NOMO-1 (cell line): ENCODE data around the gene PIMREG.
"Not testable (repeated sequence)": the region's sequence is repeated elsewhere in the genome, so short reads cannot be mapped to it uniquely, and the experiment has no call there.

ENCODE experiments used
- DNase-seq, 2 experiments: peaks; one replicate each; lab custom pipeline; 2025; ENCODE audit not compliant: unreplicated experiment in 2 of 2; lab: John Stamatoyannopoulos, UW

PIMREG gene

GRCh38 chr17:6476076-6476809, 32.0 kb downstream of the PIMREG start:
- DNase-seq: no peak

- no peak for DNase-seq
These were observed 32.5 kb downstream of the PIMREG start for GRCh38 chr17:6476810-6477179.

GRCh38 chr17:6477831-6478383, 33.7 kb downstream of the PIMREG start:
- DNase-seq: no peak

DNA sequence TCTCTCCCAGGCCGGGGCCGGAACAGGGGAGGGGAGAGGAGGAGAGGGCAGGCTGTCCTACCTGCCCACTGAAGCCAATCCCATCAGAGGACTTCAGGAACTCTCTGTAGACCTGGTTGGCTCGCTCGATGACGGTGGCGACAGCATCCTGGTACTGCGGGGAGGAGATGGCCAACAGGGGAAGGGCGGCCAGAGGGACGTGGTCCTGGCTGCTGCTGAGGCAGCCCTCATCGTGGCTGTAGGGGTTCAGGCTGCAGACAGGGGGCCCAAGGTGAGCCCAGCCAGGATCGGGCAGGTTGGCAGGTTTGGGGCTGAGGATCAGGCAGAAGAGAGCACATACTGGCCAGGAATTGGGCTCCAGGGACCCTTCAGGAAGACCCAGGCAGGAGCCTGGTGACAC, 34.2 kb downstream of the PIMREG start:
- DNase-seq: no peak

- no peak for DNase-seq
These were observed 35.5 kb downstream of the PIMREG start for GRCh38 chr17:6479622-6480302.

DNA sequence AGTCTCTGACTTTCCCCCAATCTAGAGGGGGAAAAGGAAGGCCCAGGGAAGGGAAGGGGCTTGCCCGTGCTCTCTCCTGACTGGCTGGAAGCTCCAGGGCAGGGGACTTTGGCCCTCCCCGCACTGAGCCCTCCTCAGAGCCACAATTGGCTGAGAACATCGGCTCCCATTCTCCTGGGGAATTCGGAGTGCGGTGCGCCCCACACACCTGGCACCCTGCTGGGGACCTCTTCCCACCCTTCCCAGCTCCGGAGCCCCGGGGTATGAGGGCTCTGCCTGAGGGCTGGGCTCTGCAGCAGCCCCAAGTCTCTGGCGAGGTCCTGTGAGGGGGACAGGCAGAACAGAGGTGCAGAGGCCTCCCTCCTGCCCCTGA, 36.0 kb downstream of the PIMREG start:
- DNase-seq: no peak

DNA sequence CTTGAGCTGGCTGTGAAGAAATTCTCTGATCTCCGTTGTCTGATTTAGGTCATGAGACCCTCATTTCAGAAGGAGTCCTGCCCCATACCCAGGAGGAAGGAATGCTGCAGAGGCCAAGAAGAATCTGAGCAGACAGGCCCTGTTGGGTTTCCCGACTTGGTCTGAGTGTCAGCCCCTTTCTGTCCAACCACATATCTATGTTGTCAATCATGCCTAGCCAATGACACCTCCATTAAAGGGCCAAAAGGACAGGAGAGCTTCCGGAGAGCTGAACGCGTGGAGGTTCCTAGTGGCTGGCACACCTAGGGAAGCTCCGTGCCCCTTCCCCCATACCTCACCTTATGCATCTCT, 37.8 kb downstream of the PIMREG start:
- no peak for DNase-seq

GRCh38 chr17:6482796-6483195, 38.5 kb downstream of the PIMREG start:
- DNase-seq: not testable (repeated sequence)

DNA sequence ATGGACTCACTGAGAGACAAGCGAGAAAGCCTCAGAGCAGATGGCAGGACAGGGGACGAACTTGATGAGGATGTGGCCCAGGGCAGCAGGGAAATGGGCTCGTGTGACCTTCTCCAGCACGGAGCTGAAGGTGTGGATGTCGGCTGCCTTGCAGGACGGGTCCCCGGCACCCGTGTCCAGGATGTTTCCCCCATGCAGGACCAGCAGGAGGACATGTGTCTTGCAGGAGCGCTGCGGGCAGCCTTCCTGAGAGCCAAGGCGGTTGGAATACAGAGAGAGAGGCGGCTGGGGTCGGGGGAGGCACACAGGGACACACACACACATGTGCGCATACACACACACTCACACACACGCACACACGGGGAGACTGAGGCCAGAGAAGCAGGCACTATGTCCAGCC, 39.3 kb downstream of the PIMREG start:
- no peak for DNase-seq

DNA sequence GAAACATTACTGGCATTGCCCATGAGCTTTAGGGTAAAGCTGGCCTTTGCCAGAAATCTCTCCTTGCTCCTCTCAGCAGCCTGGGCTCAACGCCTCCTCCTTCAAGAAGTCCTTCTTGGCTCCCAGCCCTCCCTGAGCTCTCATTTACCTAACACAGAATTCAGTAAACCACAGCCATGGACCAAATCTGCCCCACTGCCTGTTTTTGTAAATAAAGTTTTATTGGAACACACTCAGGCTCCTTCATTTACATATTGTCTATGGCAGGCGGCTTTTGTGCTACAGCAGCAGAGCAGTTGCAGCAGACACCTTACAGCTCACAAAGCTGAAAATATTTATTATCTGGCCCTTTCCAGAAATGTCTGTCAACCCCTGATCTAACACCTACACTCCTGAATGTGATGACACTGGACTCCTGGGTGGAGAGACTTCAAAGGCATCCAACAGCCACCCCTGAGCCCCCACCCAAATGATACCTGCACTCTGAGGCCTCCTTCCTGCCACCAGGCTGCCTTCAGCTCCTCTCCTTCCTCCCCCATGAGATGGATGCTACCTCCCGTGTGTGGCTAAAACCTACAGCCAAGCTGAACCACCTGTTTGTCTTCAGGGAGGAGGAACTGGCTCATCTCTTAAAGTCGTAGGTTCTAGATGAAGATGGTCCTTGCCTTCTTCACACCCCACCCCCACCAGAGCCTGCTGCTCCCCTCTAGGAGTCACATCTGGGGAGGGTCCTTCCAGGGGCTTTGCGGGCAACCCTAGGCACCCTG, 41.6 kb downstream of the PIMREG start:
- no peak for DNase-seq

DNA sequence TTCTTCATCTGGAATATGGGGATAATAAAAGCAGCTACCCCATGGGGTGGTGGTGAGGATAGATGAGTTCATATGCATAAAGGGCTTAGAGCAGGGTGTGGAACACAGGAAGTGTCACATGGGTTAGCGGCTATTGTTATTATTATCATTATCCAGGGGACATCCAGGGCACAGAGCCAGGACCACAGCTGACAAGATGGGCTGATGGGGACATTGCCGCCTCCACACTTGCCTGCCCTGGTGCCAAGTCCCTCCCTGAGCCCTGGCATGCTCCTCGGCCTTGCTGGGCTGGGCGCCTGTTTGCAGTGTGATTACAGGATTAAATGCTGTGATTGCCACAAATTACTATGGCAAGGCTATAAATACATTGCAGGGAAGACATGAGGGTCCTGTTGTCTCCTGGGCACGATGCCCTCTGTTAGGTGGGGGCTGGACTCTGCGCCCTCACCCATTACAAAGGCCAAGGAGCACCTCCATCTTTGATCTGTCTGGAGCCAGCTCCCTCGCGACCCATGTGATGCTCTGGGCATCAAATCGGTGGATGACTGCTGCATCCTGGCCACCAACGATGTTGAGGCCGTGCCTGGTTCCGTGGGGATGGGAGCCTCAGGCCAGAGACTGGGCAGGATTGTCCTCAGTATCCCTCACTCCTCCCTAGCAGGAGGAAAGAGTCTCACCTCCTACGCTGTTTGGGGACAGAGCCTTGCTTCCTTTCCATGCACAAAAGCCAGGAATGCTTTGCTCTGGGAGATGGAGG, 43.2 kb downstream of the PIMREG start:
- DNase-seq: no peak

GRCh38 chr17:6488008-6488539, 43.8 kb downstream of the PIMREG start:
- no peak for DNase-seq

DNA sequence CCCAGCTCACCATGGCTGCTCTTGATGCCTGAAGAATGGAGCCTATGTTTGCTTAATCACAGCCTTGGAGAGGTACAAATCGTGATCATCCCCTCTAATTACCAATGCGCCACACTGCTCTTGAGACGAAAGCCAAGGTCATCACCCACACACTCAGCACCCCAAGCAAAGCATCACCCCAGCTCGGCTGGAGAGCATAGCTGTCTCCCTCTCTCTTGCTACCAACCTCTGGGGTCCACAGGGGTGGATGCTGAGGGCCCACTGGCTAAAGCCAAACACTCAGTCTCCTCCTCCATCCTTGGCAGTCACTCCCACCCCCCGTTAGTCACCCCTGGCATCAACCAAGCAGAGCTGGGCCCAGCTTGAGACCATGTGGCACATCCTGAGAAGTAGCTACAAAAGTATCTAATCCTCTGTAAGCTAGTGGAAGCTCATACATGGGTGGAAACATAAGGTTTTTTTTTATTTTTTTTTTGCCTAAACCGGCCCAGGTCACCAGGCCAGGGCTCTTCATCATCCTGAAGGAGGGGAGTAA, 44.8 kb downstream of the PIMREG start:
- no peak for DNase-seq

GRCh38 chr17:6491071-6491700, 46.9 kb downstream of the PIMREG start:
- no peak for DNase-seq

DNA sequence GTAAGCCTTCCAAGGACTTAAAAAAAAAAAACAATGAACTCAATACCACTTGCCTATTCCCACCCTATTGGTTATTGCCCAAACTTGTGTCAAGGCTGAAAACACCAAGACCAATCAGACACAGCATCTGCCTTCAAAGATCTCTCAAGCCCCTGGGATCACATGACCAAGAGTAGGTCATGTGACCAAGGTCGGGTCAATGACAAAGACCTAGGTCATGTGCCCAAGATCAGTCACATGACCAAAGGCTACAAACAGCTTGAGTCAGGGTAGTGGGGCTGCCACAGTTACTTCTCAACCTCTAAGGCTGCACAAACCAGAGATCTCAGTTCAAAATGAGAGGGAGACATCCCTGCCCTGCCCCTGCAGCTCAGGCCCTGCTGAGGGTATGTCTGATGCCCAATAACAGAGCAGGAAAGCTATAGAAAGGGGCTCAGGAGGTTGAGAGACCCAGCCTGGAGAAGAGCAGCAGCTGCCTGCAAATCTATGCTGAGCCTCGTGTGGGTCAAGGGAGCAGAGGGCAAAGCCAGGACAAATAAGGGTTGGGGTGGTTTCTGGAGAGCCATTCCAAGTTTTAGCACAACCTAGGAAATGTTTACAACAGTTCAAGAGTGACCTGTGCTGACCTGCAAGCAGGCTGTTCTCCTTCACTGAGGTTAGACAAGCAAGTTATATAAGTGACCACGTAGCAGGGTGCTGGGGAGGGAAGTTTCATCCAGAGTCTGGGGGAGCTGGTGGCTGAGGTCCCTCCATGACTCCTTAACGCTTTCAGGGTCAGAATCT, 48.8 kb downstream of the PIMREG start:
- no peak for DNase-seq

- no peak for DNase-seq
These were observed 50.1 kb downstream of the PIMREG start for GRCh38 chr17:6494239-6494941.

DNA sequence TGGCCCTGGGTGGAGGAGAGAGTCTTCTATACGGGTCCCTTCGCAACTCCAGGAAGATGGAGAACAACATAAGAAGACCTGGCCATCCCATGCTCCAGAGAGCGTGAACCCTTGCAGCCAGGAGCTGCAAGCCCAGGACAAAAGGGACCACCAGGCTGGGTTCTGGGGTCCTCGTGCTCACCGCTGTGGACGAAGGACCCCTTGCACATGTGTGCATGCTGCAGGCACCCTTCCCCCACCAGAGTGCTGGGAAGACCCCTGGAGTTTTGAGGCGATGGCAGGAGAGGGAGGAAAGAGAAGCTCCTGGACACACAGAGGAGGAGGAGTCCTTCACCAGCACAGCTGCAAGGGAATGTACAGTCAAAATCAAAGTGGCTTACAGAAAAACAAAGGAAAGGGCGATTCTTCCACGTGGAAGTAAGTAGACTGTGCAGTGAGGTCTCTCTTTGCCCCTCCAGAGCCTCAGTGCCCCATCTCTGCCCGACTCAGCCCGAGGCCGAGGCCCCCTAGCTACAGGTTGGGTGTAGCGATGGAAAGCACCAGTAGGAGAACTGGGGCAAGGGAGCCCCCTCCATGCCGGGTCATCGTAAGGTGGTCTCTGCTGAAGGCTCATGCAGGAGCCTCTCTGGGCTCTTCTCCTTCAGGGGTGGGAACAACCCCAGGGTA, 51.3 kb downstream of the PIMREG start:
- DNase-seq: no peak

DNA sequence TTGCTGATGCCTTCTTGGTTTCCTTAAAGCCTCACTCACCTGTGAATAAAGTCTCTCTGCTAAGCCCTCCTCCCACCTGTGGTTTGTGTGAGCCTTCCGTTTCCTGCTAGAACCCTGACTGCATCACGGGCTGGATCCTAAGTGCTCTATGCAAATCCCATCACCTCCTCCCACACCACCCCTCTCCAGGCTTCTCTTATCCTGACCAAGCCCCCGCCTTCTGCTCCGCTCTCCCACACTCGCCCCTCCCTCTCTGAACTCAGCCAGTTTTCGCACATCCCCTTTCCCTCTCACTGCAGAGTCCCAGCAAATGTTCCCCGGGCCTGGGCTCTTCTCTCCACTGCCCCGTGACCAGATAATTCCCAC, 51.8 kb downstream of the PIMREG start:
- no peak for DNase-seq
